Measurements from ENCODE around the gene AGA.

GRCh38 chr4:177448850-177449249, 6.6 kb upstream of the AGA start:
- TF ChIP-seq POLR2A (IDR thresholded peaks at IDR 0.05; ENCODE audit: low read length), result no peak
- no peak for TF ChIP-seq GATA1 (IDR thresholded peaks at IDR 0.05; ENCODE audit: low read depth, low read length)

Measured in erythroblast (primary cell).